ENCODE data around the gene GPR26.

Gene GPR26

GRCh38 chr10:123636598-123637325 lies 29.4 kb upstream of the GPR26 start:
- in situ Hi-C loops (cut with HindIII; ENCODE audit: low sequenced_read_pairs), result no loop called here
- DNase-seq (ENCODE audit: low read depth, low spot score), result no peak
- H3K4me3 ChIP-seq (ENCODE audit: low read depth, low read length), result no peak overlapping the region
- TF ChIP-seq CTCF (IDR thresholded peaks at IDR 0.05; ENCODE audit: low read depth, low read length), result no peak

GRCh38 chr10:123637326-123637880 lies 28.8 kb upstream of the GPR26 start:
- no peak for TF ChIP-seq CTCF (IDR thresholded peaks at IDR 0.05; ENCODE audit: low read depth, low read length)
- DNase-seq (ENCODE audit: low read depth, low spot score), result no peak

GRCh38 chr10:123639131-123639530 lies 27.0 kb upstream of the GPR26 start:
- in situ Hi-C loops (cut with HindIII; ENCODE audit: low sequenced_read_pairs), result no loop called here
- no peak for DNase-seq (ENCODE audit: low read depth, low spot score)
- TF ChIP-seq CTCF (IDR thresholded peaks at IDR 0.05; ENCODE audit: low read depth, low read length), result no peak

More at GRCh38 chr10:123637326-123637880, 28.8 kb upstream of the GPR26 start:
- in situ Hi-C loops (cut with HindIII; ENCODE audit: low sequenced_read_pairs), result no loop called here
- no peak overlapping the region for H3K4me3 ChIP-seq (ENCODE audit: low read depth, low read length)

GRCh38 chr10:123640016-123640535 lies 26.1 kb upstream of the GPR26 start:
- DNase-seq (ENCODE audit: low read depth, low spot score), result no peak
- no peak for TF ChIP-seq CTCF (IDR thresholded peaks at IDR 0.05; ENCODE audit: low read depth, low read length)
- no peak overlapping the region for H3K4me3 ChIP-seq (ENCODE audit: low read depth, low read length)
- in situ Hi-C loops (cut with HindIII; ENCODE audit: low sequenced_read_pairs), result no loop called here

More at GRCh38 chr10:123639131-123639530, 27.0 kb upstream of the GPR26 start:
- H3K4me3 ChIP-seq (ENCODE audit: low read depth, low read length), result no peak overlapping the region

- in situ Hi-C loops (cut with HindIII; ENCODE audit: low sequenced_read_pairs), result no loop called here
- no peak overlapping the region for H3K4me3 ChIP-seq (ENCODE audit: low read depth, low read length)
- no peak for DNase-seq (ENCODE audit: low read depth, low spot score)
- no peak for TF ChIP-seq CTCF (IDR thresholded peaks at IDR 0.05; ENCODE audit: low read depth, low read length)
Observed at GRCh38 chr10:123642293-123642692, 23.9 kb upstream of the GPR26 start.

- DNase-seq (ENCODE audit: low read depth, low spot score), result no peak
- no peak for TF ChIP-seq CTCF (IDR thresholded peaks at IDR 0.05; ENCODE audit: low read depth, low read length)
- no peak overlapping the region for H3K4me3 ChIP-seq (ENCODE audit: low read depth, low read length)
- in situ Hi-C loops (cut with HindIII; ENCODE audit: low sequenced_read_pairs), result no loop called here
Observed at GRCh38 chr10:123642697-123643096, 23.5 kb upstream of the GPR26 start.

All from astrocyte of the spinal cord (primary cell).